Aorta (tissue), 5 donors: Measurements from ENCODE around the gene POU4F1. TPM values are rescaled to one million over a fixed set of nuclear protein-coding genes. Genes with fewer than 3 reads are reported as not detected.
A peak's percentile ranks its signal among the peaks of the same experiment; 100 is the strongest.

ENCODE experiments used
- ATAC-seq: fragments of 200-7000 bp; cut with Tn5 transposase; one replicate; pipeline ENCODE4 v1.9.1; 2022; ENCODE audit warnings: moderate library complexity; ENCODE audit not compliant: low FRiP score
- DNase-seq, 2 donors: peaks; one replicate each; pipeline ENCODE4 v3.0.0-alpha.2; 2020
- H3K27ac ChIP-seq, 2 donors: one replicate each; pipeline ENCODE4 v1.5.1; 2013; ENCODE audit warnings: low read length in 2 of 2, mild to moderate bottlenecking in 2 of 2, moderate library complexity in 2 of 2, control low read depth in 1 of 2, inconsistent platforms in 1 of 2, low read depth in 1 of 2
- H3K27me3 ChIP-seq, 2 donors: one replicate each; pipeline ENCODE4 v1.6.1; 2013; ENCODE audit warnings: control low read depth in 1 of 2, low read length in 1 of 2, mild to moderate bottlenecking in 1 of 2, moderate library complexity in 1 of 2; ENCODE audit not compliant: insufficient read depth in 2 of 2, control insufficient read depth in 1 of 2
- H3K36me3 ChIP-seq, 2 donors: one replicate each; pipeline ENCODE4 v1.6.1; 2013; ENCODE audit warnings: control low read depth in 1 of 2, low read length in 1 of 2, mild to moderate bottlenecking in 1 of 2; ENCODE audit not compliant: insufficient read depth in 2 of 2, control insufficient read depth in 1 of 2
- H3K4me1 ChIP-seq, 2 donors: one replicate each; pipeline ENCODE4 v1.6.1; 2013; ENCODE audit warnings: low read length in 2 of 2, control low read depth in 1 of 2, mild to moderate bottlenecking in 1 of 2, moderate library complexity in 1 of 2; ENCODE audit not compliant: insufficient read depth in 2 of 2, control insufficient read depth in 1 of 2
- H3K4me3 ChIP-seq, 2 donors: one replicate each; pipeline ENCODE4 v1.5.1; 2013; ENCODE audit warnings: low read length in 2 of 2, control low read depth in 1 of 2, mild to moderate bottlenecking in 1 of 2
- H3K9me3 ChIP-seq: one replicate; pipeline ENCODE4 v1.6.1; 2013; ENCODE audit warnings: mild to moderate bottlenecking, low read length; ENCODE audit not compliant: control insufficient read depth
- WGBS, 2 donors: extraction: QIAGEN DNeasy Blood & Tissue Kit; methylation state at CpG; one replicate each; pipeline ENCODE4 v1.1.7; 2013; 5-methylcytosine and 5-hydroxymethylcytosine counted together
- intact Hi-C, 2 donors: fragments of 100-400 bp; cut with DNase I; formaldehyde crosslinking; loops; one replicate each; pipeline versions ENCODE4 v1.14.2 to v1.15.0; 2022
- polyA plus RNA-seq, 2 donors: library from polyadenylated mRNA; stranded (reverse); fragments of 200-250 nt; gene quantifications; one replicate each; pipeline ENCODE4 v1.2.3, GENCODE V29; 2013
- total RNA-seq, 2 donors: library from RNA; stranded (reverse); fragmentation: NEBNext Ultra II Directional; extraction: Animal tissue kit (Norgen Biotek cat#: 25700); gene quantifications; one replicate each; pipeline ENCODE4 v1.2.1, GENCODE V29; 2021
- donor health status: healthy with polysubstance abuse.
- donor health status: Bipolar disorder and iron deficiency.
- donor health status: DM: no; HTN: no; CAD: no.
- donor health status: DM: no; HTN: no; CAD: no.
- donor health status: DM: yes; HTN: yes; CAD: no.

Gene POU4F1
- total and polyA plus RNA-seq, 4 donors, result 0.45 to 2.3 TPM; not detected in 2

DNA sequence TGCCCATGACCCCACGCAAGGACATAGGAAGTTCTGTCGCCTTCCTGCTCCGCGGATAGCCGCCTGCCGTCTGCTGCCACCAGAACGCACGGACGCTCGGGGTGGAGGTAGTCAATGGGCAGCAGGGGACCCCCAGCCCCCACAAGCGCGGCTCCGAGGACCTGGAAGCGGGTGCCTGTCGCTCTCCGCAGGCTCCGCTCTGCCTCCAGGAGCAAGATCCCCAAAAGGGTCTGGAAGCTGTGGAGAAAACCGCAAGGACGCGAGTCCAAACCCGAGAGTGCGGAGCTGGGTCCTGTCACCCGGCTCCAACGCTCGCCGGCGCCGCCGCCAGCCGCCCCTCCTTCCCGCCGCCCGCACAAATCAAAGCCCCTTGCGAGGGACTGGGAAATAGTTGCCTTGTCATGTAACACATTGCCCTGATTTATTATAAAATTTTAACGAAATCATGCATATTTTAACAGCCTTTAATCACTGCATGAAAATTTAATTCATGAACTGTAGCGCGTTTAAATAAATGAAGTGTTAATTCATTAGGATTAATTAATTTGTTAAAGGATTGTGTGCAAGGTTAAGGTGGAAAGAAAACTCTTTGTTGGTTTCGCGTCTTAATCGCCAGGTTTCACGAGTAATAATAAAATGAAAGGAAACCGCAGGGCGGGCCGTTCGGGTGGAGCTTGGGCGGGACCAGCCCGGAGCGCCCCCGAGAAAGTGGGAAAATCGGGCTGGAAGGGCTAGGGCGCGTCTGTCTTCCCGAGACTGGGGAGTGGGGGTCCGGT lies 5.5 kb upstream of the POU4F1 start:
- no peaks in the 10 kb centered on the region for H3K4me1 ChIP-seq

DNA sequence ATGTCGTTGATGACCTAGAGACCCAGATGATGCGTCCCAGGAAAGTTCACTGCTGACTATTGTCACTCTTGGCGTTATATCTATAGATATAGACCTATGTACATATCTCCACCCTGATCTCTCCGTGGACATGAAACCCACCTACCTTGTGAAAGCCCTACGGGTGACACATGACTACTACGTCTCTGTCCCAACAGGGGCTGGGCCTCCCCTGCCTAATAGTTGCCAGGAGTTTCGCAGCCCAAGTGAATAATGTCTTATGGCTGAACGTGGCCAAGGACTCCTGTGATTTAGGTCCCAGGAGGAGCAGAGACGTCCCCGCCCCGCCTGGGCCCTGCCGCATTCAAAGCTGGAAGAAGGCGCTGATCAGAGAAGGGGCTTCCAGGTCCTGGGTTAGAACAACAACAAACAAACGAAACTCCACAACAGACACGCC lies 4.9 kb upstream of the POU4F1 start:
- ATAC-seq (no peak), DNase-seq (no peak)
- Histone ChIP-seq H3K4me1 (no peaks in the 10 kb centered on the region), H3K36me3 (no peaks in the 10 kb centered on the region), H3K27me3 (peaks cover 0 to 1% of the 10 kb centered on the region in 2 donors), H3K9me3 (no peaks in the 10 kb centered on the region), H3K4me3 (peak overlapping the region in 1 of 2 donors; percentile 45), H3K27ac (no peak overlapping the region)
- 11 to 13% methylated on average over 15 of the region's 15 CpGs for WGBS, 2 donors
- intact Hi-C loops, result loop anchor here in 1 of 2 donors (10.0 kb wide), 1 partner anchor 47 kb away; the partner anchor contains the start of gene OBI1

More for the DNA sequence above, 5.5 kb upstream of the POU4F1 start:
- no peaks in the 10 kb centered on the region for H3K9me3 ChIP-seq
- H3K27me3 ChIP-seq, result peaks cover 0 to 1% of the 10 kb centered on the region in 2 donors
- H3K36me3 ChIP-seq, result no peaks in the 10 kb centered on the region
- peak overlapping the region; percentile 18 to 45 for H3K4me3 ChIP-seq
- DNase-seq (peak in 1 of 2 donors; percentile 70), ATAC-seq (peak; percentile 31)
- WGBS, 2 donors, result 2 to 3% methylated on average over 53 to 54 of the region's 54 CpGs
- intact Hi-C loops, result loop anchor here in 1 of 2 donors (10.0 kb wide), 1 partner anchor 46 kb away; the partner anchor contains the start of gene OBI1
- H3K27ac ChIP-seq, result no peak overlapping the region

- no peak for ATAC-seq
- H3K27ac ChIP-seq, result no peak overlapping the region
- H3K27me3 ChIP-seq, result peaks cover 0 to 1% of the 10 kb centered on the region in 2 donors
- WGBS, 2 donors, result 9 to 10% methylated on average over 41 to 42 of the region's 42 CpGs
- H3K36me3 ChIP-seq, result no peaks in the 10 kb centered on the region
- intact Hi-C loops, result loop anchor here in 1 of 2 donors (10.0 kb wide), 1 partner anchor 47 kb away; the partner anchor contains the start of gene OBI1
- H3K9me3 ChIP-seq, result no peaks in the 10 kb centered on the region
- H3K4me1 ChIP-seq, result no peaks in the 10 kb centered on the region
- no peak overlapping the region for H3K4me3 ChIP-seq
- DNase-seq, result peak in 1 of 2 donors; percentile 73
Observed at GRCh38 chr13:78607409-78608251, 4.3 kb upstream of the POU4F1 start.

DNA sequence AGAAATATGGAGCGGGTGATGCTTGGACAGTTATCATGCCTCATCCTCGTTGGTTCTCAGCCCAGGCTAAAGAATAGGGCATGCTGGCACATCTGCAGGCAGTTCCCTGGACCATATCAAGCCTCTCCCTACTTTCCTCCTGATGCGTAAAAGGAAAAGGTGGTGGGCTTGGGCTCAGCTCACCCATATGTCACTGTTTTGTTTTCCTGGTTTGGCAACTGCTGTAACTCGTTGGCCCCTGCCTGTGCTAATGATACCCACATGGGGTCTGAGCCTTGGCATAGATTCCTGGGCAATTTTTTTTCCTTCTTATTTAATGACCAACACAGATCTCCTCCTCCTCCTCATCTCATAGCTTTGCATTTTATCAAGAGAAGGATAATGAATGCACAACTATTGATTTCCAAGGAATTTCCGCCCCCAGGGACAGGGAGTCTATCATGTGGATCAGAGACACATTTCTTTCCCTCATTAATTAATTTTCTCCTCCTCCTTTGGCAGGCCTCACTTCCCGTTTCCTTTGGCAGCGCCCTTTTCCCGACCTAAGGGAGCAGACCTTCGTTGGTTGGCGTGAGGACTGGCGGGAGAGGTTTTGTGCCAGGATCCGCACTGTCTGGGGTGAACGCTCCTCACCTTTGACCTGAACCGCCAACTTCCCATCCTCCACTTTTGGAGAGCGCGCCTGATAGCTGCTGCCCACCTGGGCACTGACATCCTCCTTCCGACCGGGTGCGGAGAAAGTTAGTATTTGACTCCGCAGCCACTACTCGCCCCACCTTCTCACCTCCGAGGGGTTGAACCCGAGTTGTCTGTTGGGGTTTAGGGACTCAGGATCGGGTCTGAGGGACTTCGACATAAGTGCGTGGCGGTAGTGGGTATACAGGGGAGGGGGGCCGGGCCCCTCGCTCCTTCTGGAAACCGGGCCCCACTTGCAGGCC lies 3.4 kb upstream of the POU4F1 start:
- H3K4me3 ChIP-seq, result no peak overlapping the region
- no peak overlapping the region for H3K27ac ChIP-seq
- ATAC-seq (no peak), DNase-seq (no peak)
- H3K4me1 ChIP-seq, result no peaks in the 10 kb centered on the region
- H3K9me3 ChIP-seq, result no peaks in the 10 kb centered on the region
- peaks cover 0 to 1% of the 10 kb centered on the region in 2 donors for H3K27me3 ChIP-seq
- no peaks in the 10 kb centered on the region for H3K36me3 ChIP-seq
- WGBS, 2 donors, result 11 to 14% methylated on average over 30 of the region's 30 CpGs
- intact Hi-C loops, result loop anchor here in 1 of 2 donors (10.0 kb wide), 1 partner anchor 48 kb away; the partner anchor contains the start of gene OBI1

DNA sequence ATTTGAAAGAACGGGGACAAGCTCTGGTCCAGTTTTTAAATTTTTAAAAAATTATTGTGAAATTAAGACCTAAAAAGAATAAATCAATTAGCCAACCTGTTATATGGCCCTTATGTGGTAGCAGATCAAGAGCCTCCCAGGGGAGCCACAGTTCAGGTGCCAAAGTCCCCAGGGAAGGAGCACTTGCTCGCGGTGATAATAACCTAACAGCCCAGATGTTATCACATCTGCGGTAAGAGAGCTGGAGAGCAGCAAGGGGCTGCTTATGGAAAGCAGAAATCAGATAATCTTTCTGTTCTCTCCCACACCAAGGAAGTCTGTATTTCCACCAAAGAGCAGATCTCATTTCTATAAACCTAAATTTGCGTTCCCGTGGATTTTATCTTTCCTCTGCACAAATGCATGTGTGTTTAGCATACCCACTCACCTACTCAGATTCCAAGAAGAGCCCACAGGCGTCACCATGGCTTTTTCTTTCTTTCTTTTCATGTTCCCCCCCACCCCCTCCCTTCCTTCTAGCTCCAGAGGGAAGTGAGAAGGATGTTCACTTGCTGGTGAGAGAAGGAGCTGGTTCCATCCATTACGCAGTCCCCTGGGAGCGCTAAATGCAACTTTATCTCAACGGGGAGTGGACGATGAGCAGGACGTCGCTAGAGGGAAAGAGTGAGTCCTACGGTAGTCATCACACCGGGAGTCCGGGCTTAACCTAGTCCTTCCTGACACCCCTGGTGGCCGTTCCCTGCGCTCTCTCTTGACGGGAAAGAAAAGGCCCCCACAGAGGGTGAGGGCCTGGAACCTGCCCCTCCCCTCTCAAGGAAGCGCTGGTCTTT lies 1.6 kb upstream of the POU4F1 start:
- WGBS, 2 donors, result 7 to 8% methylated on average over 20 of the region's 20 CpGs
- intact Hi-C loops, result loop anchor here in 1 of 2 donors (10.0 kb wide), 1 partner anchor 50 kb away; the partner anchor contains the start of gene OBI1
- H3K4me1 ChIP-seq, result no peaks in the 10 kb centered on the region
- no peak overlapping the region for H3K4me3 ChIP-seq
- peaks cover 0 to 1% of the 10 kb centered on the region in 2 donors for H3K27me3 ChIP-seq
- ATAC-seq, result no peak
- H3K9me3 ChIP-seq, result no peaks in the 10 kb centered on the region
- H3K36me3 ChIP-seq, result no peaks in the 10 kb centered on the region
- DNase-seq, result no peak
- no peak overlapping the region for H3K27ac ChIP-seq

DNA sequence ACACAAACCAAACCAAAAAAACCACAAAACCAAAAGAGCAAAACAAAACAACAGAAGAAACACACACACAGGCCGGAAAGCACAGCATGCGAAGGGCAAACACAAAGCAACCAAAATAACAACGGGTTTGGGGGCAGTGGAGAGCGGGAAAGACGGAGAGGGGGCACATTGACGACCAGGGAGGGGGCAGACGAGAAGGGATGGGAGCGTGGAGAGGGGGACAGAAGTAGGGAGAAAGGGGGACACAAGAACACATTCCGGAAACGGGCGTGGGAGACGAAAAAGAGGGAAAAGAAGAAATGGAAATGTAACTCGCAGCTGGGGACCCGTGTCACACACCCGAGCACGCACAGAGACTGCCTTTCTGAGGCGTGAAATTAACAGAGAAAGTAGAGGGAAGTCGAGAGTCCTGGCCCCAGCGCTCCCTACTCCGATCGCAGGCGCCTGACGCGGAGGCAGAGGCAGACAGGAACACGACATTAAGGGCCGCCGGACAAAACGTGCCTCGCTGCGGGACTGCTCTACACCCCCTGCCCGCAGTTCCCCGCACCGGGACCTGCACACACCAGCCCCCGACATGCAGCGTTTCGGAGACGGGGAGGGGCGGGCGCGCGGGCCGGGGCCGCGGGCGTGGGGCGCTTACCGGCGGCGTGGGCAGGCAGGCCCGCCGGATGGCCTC lies 652 bp downstream of the POU4F1 start:
- no peak for ATAC-seq
- intact Hi-C loops, result loop anchor here in 1 of 2 donors (10.0 kb wide), 1 partner anchor 52 kb away; the partner anchor contains the start of gene OBI1

More for the DNA sequence above, 652 bp downstream of the POU4F1 start:
- Histone ChIP-seq H3K4me1 (no peaks in the 10 kb centered on the region), H3K27me3 (peaks cover 0 to 1% of the 10 kb centered on the region in 2 donors), H3K36me3 (no peaks in the 10 kb centered on the region), H3K27ac (no peak overlapping the region), H3K9me3 (no peaks in the 10 kb centered on the region), H3K4me3 (no peak overlapping the region)
- DNase-seq, result peak in 1 of 2 donors; percentile 66
- WGBS, 2 donors, result 3% methylated on average over 50 to 51 of the region's 51 CpGs
